NCI-H1417 (cell line): ENCODE measurements around the gene NDUFS6.
"Not testable (repeated sequence)": the region's sequence is repeated elsewhere in the genome, so short reads cannot be mapped to it uniquely, and the experiment has no call there.

Source experiments
- DNase-seq, 3 experiments: peaks; one replicate each; lab custom pipeline; 2025; lab: John Stamatoyannopoulos, UW

Gene NDUFS6

DNA sequence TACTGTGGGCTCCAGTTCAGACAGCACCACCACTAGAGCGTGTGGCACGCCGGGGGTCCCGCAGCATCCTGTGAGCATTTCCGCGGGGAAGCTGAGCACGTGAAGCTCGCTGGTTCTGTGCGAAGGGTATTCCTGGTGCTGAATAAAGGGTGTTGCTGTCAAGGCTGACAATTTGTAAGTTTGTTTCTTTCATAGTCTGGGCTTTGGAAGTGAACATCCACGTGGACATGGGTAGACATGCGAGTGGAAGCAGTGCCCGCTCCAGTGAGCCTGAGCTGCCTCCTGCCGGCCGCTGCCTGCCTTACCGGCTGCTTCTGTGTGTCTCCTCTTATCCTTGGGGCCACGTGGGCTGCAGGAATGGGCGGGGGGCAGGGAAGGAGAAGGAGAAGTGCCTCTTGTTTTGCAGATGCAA is 14.7 kb downstream of the NDUFS6 start:
- DNase-seq, result no peak

DNA sequence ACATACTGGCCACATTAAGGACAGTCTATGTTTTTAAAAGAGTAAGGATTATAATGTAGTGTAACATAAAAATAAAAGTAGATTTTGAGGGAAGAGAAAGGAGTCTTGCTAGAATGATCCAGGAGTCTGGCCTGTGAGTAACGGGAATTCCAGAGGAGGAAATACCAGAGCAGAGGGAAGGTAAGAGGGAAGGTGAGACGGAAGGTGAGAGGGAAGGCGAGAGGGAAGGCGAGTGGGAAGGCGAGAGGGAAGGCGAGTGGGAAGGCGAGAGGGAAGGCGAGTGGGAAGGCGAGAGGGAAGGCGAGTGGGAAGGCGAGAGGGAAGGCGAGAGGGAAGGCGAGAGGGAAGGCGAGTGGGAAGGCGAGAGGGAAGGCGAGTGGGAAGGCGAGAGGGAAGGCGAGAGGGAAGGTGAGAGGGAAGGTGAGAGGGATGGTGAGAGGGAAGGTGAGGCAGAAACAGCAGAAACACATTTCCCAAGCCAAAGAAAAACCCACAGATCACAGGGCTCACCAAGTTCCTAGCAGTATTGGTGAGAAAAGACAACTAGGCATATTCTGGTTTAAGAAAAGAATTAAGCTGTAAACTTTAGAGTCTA is 15.4 kb downstream of the NDUFS6 start:
- DNase-seq, result not testable (repeated sequence)

DNA sequence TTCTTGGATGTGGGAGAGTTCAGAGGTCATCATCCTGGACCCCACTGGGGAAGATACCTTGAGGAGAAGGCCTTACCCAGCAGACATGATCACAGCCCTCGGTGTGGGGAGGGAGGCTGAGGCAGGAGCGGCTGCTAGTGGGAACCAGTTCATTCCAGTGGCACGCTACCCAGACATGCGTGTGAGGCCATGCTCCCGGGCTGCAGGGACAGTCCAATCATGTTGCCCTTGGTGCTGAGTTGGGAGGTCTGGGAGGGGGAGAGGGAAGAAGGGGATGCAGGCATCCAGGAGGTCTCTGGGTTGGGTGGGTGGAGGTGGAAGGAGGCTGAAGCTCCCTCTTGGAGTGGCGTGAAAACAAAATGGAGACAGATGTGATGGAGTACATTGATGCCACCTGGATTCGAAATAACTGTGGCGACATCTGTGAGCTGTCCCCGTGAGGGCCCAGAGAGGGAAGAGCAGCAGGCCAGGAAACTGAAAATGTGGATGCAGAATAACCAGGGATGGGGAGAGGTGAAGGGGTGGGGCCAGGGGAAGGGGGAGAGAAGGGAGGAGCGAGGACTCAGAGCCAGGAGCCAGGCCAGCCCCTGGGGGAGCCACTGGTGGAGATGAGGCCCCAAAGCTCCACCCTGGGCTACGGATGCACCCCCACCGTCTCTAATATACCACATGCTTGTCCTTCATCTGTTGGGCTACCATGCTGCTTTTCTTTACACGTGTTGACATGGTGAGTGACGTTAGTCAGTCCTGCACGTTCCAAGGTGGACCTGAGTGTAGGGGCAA is 16.2 kb downstream of the NDUFS6 start:
- DNase-seq, result no peak

DNA sequence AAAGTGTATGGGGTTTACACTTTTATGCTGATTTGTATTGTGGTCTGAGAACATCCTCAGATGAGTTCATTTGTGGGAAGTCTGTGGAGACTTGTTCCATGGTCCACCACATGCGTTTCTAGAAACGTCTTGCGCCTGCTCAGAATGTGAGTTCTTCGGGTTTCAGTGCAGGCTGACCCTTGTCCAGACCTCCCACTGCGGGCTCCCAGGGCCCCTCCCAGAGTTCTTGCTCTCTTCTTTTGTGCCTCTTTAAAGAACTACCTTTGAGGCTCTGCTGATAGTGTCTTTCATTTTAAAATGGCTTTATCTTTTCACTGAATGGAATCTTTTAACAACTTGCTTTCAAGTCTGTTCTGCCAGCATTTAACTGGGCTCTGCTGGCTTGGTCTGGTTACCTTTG is 17.6 kb downstream of the NDUFS6 start:
- DNase-seq, result no peak

DNA sequence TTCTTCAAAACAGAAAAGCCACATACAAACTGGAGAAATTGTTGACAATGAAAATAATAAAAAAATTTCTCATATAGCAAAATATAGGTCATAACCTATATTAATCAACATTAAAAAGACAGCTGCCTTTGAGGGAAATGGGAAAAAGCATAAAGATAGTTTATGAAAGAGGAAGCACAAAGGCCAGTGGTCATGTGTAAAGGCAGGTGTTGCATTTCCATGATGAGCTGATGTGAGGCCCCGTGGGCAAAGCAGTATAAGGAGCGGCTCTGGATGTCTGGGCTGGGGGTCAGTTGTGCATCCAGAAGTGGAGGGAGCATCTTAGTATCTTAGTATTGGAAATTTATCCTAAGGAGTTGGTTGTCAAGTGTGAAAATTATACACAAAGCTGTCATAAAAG is 18.3 kb downstream of the NDUFS6 start:
- no peak for DNase-seq

DNA sequence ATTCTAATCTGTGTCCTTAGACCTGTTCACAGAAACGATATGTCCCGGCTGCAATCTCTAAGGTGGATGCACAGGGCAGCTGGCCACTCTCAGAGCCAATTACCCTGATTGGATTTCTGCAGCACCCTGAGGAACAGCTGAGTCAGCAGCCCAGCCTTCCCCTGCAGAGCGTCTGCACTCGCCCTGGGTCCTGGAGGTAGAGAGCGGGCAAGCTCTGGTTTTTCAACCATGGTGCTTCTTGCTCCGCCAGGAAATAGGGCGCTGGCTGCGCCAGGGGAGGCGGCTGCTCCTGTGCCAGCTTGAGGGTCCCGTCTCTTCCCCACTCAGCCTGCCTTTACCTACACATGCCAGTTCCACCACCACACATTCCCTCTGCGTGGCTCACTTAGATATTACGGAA is 19.2 kb downstream of the NDUFS6 start:
- DNase-seq, result no peak

DNA sequence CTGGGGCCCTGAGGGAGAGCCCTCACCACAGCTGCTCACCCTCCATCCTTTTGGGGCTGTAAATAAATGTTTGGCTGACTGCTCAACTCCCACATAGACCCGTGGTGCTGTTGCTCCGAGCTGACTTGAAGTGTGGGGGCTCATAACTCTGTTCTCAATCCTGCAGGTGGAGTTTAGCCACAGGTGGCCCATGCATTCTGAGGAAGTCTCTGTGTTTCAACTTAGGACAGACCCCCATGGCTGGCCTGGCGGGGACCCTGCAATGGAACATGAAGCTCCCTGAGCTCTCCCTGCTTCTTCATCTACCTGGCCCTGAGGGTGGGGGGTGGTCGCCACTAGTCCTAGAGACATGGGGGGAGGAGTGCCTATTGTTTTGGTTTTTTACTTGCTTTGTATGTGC is 19.7 kb downstream of the NDUFS6 start:
- no peak for DNase-seq

DNA sequence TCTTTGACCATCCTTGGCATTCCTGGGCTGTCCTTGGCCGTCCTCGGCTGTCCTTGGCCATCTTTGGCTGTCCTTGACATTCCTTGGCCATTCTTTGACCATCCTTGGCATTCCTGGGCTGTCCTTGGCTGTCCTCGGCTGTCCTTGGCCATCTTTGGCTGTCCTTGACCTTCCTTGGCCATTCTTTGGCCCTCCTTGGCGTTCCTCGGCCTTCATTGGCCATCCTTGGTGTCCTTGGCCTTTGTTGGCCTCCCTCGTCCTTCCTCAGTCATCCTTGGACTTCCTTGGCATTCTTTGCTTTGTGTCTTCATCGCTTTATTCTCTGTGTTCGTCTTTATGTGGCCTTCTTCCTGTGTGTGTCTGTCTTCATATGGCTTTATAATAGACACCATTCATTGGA is 20.7 kb downstream of the NDUFS6 start:
- no peak for DNase-seq

DNA sequence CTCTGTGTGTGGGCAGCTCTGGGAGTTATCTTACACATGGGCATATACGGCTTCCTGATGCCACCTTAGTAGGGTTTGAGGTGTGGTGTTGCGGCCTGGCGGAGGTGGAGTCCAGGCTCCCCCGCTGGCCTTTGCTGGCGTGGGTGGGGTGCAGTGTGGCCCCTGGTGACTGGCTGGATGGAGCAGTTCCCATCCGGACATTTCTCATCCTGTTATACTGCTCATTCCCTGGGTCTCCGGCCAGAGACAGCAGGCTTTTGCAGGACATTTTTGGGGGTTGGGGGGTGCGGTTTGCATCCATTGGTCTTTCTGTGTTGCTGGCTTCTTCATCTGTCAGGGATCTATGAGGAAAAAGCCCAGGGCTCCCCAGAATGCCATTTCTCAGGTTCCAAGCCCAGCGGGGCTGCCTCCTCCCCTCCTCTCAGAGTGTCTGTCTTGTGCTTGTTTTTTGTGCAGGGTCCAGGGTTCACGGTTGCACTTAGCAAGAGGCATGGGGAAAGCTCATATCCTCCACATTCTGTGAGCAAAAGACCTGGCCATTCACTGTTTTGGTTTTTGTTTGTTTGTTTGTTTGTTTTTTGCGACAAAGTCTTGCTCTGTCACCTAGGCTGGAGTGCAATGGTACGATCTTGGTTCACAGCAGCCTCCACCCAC is 22.3 kb downstream of the NDUFS6 start:
- no peak for DNase-seq

DNA sequence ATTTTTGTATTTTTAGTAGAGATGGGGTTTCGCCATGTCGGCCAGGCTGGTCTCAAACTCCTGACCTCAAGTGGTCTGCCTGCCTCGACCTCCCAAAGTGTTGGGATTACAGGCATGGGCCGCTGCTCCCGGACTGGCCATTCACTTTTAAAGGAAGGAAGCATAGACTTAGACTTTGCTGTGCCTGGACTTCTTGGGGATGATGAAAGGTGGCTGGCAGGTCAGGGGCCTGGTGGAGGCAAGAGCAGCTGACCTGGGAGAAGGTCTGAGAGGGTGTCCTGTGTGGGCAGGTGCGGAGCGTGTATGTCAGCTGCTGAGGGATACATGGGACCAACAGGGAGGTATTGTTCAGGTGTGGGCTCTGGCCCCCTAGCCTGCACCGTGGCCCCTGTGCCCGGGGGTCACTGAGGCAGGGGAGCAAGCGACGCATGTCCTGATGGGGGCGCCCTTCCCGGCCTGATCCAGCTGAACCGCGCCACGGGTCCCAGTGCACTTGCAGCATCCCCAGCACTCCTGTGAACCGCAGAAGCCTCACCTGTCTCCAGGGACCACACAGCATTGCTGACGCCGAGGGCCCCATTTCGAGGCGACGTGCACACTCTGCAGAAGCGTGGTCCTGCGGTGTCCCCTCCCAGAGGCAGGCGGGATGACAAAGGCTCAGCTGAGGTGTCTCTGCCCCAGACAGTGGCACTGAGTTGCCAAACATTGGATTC is 23.1 kb downstream of the NDUFS6 start:
- no peak for DNase-seq

DNA sequence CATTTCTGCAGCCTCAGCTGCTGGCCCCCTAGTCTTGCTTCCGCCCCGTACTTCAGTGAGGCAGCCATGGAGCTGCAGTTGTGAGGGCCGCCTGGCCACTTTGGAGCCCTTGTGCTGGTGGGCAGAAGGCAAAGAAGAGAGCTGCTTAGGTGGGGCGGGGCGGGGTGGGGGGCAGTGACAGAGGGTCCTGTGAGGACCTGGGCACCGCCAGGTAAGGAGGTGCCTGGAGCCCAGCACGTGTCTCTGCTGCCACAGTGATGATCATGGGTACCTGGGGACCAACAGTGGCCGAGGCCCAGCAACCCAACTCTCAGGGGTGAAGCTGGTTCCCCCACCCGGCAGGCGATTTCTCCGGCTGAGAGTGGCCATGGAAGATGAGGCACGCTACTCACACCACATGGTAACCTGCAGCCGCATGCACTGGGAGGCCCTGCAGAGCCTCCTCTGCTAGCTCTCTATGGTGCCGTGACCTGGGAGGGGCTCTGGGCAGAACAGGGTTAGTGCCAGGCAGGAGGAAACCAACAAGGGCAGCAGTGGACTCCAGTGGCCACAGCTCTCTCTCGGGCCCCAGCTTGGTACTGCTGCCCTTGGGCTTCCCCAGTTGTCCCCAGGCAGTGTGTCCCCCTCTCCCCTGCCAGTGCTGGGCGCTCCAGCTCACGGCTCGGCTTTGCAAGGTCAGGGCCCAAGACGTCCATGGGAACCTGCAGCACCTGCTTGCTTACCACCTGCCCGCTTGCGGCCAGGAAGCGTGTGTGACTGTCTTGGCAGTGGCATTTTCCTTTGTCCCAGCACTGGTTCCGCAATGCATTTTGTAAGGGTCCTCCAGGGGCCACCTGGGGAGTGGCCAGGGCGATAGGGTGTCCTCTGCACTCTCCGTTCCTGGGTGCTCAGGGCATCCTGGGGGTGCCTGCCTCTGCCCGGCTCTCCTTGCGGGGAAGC is 24.0 kb downstream of the NDUFS6 start:
- no peak for DNase-seq

DNA sequence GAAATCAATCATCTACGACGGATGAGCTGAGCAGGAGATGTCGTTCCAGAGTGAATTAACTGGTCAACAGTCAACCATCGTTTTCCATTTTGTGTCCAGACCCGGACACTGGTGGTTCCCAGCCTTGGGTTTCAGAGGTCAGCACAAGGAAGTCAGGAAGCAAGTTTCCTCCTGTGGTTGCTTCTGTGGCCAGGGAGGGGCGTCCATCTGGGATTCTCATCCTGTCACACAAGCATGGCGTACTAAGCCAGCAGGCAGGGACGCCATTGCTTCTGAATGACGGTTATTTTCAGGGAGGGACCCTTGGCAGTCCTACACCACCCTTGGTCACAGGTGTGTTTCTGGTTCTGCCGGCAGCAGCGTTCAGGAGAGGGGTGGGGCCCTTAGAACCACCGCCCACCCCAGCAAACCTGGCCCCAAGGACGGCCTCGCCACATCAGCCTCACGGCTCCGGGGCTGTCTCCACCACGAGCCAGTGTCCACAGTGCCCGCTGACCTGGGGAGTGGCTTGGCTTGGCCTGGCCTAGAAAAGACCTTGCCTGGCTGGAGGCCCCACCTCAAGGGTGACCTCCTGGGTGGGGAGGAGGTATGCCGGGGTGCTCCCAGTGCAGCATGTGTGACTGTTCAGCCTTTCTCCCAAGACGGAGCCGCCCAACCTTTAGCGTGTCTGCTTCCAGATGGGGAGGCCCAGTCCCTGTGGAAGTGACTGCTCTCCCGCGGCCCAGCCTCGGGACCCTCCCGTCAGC is 25.2 kb downstream of the NDUFS6 start:
- DNase-seq, result no peak

DNA sequence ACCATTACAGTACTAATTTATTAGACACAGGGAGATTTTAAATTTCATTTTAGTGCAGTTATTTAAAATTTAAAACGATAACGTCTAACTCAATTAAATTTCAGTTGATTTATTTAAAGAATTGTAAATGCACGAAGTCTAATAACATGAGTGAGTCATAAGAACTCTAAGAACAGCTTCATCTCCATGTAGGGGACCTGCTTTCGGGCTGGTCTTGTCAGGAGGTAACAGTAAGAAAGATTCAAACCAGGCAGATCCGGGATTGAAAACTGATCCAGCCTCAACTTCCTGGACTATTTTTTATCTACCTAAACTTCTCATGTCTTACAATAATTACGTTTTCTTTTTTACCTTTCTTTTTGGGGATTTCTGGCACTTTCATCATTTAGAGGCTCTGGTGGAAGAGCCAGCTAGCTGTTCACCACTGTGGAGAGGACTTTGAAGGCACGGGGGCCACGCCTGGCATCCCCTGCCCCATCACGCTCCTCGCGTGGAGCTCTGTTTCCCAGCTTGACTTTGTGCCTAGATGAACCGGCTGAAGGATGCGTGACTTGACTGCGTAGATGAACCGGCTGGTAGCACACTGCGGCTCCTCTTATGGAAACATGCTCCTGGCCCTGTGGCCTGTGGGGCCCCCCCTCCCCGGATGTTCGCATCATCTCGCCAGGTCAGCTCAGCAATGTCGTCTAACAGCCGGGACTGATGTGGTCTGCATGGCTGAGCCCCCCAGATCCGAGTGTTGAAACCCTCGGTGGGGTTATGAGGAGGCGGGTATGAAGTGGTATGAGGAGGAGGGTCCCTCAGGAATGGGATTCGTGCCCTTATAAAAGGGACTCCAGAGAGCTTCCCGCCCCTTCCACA is 26.0 kb downstream of the NDUFS6 start:
- DNase-seq, result no peak

DNA sequence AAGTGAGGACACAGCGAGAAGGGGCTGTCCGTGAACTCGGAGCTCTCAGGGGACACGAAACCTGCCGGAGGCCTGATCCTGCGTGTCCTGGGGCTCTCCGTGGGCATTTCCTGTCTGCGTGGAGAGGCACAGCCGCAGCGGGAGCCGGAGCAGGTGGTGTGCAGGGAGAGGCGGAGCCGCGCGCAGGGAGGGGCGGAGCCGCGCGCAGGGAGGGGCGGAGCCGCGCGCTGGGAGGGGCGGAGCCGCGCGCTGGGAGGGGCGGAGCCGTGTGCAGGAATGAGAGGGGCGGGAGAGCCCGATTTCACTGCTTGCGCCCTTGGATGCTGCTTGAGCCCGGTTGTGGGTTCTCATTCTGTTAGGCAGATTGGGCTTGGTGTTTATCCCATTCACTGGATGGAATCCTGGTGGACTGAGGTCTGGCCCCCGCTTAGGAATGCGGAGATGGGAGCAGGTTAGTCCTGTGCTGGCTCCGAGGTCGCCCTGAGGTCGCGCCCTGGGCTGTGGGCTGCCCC is 26.7 kb downstream of the NDUFS6 start:
- DNase-seq, result no peak

DNA sequence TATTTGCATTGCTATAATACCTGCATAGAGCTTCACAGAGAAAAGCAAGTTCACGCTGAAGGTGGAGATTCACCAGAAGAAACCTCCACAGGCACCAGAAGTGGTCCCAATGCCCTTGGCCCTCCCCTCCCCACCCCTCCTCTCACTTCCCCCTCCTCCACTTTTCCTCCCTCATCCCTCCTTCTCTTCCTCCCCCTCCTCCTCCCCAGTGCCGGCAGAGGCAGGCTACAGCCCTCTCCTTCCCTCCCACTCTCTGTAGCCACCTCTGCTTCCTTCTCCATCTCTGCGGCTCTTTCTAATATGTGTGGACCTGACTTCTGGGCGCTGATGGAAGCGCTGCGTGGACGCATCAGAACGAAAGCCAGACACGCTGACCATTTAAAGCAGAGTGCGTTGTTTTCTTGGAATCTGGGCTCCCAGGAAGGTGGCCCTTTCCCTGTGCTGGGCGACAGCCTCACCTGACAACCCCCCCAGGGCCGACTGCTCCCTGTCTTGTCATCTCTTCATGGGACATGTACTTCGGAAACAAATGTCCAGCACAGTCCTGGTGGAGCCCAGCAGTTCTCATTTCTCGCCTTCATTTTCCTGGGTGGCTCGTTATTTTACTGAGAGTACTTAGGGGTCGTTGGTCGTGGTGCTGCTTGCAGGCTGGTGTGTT is 29.5 kb downstream of the NDUFS6 start:
- DNase-seq, result no peak

DNA sequence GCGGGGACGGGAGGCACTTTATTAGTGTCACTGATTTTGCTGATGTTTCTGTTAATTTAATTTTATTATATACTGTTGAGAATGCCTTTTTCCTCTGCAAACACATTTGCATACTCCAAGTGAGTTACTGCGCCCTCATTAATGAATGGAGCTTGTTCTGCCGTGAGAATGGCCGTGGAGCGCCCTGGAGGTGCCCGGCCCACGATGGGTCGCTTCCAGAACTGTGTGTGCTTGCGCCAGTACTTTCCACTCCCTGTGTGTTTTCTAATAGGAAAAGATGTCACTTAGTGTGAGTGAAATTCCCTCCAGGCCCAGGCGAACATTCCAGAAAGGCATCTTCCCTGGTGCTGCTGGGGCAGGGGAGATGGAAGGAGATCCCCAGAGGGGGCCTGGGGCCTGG is 30.1 kb downstream of the NDUFS6 start:
- DNase-seq, result no peak

DNA sequence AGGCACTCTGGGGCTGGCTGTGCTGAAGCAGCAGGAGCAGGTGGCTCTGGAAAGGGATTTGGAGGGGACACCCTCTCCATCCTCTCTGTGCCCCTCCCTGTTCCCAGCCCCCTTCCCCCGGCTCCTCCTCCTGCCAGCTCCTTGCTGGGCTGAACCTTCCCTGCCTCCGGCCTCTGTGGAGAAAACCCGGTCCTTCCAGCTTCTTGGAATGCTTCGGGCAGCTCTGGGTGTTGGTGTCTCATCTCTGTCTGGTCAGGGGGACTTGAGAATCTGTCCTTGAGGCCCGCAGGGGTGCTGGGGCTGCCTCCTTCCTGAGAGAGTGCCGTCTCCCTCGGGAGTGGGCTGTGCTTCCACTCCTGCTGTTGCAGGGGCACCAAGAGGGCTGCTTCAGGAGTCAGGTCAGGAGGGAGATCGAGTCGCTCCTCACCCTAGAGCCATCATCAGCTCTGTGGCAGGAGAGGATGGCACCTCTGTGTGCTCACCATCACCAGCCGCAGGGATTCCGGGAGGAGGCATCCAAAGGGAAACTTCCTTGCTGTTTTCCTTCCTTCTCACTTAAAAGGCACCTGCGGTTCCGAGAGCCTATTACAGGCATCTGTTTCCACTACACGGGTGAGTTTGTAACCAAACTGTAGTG is 30.6 kb downstream of the NDUFS6 start:
- no peak for DNase-seq

DNA sequence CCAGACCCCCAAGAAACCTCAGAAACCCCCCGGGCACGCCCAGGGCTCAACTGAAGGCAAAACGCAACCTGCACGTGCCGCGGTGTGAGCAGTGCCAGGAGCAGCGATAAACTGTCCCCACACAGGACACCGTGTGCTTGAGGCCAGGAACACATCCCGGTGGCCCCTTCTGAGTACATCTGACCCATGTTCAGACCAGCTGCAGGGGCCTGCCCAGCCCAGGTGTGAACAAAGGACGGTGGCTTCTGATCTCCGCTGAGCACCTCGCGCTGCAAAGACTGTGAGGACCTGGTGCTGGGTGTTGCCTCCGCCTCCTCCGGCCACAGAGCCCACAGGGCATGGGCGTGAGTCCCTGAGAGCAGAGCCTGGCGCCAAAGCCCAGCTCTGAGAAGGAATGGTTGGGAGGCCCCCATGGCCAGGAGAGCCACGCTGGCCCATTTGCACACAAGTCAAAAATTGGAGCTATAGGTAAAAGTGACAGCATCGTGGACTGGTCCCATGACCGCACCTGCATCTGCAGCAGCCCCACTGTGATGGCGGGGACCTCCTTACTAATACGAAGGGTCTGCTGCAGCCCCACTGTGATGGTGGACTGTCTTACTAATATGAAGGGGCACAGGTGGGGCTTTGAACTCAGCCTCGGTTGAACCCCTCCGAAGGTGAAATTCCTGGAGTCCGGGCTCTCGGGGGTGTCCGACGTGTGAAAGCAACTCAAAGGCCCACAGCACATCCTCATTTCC is 31.5 kb downstream of the NDUFS6 start:
- no peak for DNase-seq
